ENCODE measurements around the gene HEXIM1.
A peak's percentile ranks its signal among the peaks of the same experiment; 100 is the strongest.

- TF ChIP-seq CTCF (IDR thresholded peaks at IDR 0.05) (peak; percentile 92), ZFX (IDR thresholded peaks at IDR 0.05; ENCODE audit: borderline replicate concordance) (no peak)
These were observed 49.2 kb upstream of the HEXIM1 start for GRCh38 chr17:45098869-45099616.

Data from 22Rv1 (cell line).